Measurements from ENCODE around the gene LRP1-AS. TPM values are rescaled to one million over a fixed set of nuclear protein-coding genes. Genes with fewer than 3 reads are reported as not detected.

Gene LRP1-AS
- polyA plus RNA-seq, 1 donor: 0.77 TPM

DNA sequence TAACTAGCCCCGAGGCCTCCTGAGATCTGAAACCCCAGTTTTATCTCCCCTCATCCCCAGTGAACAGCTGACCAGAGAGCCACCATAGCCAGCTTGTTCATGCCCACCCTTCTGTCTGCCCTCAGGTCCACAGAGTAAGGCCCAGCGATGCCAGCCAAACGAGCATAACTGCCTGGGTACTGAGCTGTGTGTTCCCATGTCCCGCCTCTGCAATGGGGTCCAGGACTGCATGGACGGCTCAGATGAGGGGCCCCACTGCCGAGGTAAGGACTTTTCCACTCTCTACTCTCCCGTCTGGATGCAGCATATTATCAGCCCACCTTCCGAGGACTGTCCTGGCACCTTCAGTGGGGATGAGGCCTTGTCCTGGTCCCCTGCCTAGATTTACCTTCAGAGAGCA, 6.2 kb downstream of the LRP1-AS start:
- no peak for DNase-seq (ENCODE audit: low read depth)

DNA sequence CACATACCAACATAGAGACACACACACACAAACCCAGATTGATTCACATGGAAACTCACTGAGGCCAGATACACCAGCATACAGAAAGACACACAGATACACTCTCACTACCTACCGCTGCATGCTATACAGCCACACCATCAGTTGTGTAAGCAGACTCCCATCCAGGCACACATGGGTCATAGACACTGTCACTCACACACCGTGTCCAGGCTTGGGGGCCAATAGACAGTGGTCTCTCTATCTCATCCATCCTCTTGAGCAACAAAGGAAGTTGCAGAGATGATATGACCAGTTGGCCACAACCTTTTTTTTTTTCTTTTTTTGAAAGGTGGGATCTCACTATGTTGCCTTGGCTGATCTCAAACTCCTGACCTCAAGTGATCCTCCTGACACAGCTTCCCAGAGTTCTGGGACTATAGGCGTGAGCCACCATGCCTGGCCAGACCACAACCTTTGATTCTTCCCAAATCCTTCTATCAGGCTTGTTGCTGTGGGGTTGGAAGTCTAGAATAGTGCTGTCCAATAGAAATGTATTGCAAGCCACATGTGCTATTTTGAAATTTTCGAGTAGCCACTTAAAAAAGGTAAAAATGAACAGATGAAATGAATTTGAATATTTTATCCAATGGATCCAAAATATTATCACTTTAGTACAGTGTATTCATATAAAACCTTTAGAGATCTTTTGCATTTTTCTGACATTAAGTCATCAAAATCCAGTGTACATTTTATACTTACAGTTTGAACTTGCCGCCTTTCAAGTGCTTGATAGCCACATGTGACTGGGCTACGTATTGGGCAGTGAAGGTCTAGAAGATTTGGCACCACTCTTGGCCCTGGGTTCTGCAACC, 7.4 kb downstream of the LRP1-AS start:
- no peak for DNase-seq (ENCODE audit: low read depth)

DNA sequence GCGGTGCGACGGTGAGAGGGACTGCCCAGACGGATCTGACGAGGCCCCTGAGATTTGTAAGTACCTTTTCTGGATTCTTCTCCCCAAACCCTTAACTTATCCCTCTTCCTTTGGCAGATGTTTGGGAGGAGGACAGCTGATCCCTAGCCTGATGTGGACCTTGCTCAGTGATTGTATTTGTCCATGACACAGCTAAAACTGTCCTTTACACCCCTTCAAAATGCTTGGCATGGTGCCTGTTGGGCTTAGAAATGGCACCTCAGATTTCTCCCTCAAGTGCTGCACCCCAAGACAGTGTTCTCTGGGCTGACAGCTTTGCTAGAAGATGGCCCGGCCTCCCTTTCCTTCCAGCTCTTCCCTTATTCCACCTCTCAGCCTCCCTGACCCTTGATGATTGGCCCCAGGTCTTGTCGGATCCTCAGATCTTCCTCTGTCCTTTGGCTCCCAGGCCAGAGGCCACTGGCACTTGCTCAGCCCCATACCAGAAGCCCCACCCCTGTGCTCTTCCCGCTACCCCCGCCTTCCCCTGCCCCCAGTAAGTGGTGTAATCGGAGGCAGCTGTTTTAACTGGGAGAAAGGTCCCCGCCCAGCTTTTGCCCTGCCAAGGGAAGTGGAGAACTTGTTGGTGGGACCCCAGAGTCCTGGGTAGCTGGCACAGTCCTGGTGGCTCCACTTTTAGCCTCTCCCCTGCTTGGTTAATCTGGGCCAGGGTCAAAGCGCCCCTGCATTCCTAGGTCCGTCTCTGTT, 8.7 kb downstream of the LRP1-AS start:
- DNase-seq (ENCODE audit: low read depth): no peak

DNA sequence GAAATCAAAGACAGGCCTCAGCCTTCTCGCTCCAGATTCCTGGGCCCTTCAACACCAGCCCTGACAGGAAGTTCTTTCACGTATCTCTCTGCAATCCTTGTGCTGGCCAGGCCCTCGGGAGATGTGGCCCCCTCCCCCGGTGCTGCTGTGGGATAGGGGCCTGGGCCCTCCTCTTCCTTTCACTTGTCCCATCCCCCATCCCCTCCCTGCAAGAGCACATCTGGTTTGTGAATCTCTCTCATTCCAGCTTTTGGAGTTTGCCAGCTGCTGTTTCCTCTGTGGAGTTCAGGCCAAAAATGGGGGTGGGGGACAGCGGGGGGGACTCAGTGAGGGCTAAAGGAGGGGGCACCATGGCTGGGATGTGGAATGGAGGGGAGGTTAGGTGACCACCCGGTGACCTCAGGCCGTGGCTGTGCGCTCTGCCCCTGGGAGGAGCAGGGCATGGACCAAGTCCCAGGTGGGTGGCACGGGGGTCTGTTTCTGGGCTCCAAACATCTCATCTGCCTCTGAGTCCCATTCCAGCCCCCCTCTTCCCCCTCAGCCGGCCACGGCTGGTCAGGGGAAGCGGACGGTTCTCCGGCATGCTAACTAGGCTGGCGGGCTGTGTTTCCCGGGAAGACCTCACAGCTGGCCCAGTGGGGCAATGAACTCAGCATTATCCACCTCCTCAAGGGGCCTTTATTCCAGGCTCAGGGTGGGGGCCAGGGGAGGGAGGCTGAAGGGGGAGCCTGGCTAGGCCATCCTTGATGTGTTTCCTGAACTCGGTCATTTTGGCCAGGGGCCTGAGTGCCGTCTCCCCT, 11.7 kb downstream of the LRP1-AS start:
- DNase-seq (ENCODE audit: low read depth): no peak

DNA sequence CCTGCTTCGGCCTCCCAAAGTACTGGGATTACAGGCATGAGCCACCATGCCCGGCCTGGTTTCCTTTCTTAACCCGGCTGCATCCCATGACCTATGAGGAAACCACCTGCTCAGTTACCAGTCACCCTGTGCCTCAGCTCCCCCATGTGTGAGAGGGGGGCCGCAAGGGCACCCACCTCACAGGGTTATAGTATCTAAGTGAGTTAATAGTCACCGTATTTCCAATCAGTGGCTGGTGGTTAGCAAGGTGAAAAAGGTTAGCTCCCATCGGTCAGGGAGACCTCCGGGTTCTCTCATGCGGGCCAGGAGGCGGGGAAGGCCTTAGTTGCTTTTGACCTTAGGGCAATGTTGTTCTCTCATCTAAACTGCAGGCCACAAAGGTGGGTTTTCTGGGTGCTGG, 12.5 kb downstream of the LRP1-AS start:
- DNase-seq (ENCODE audit: low read depth): no peak

DNA sequence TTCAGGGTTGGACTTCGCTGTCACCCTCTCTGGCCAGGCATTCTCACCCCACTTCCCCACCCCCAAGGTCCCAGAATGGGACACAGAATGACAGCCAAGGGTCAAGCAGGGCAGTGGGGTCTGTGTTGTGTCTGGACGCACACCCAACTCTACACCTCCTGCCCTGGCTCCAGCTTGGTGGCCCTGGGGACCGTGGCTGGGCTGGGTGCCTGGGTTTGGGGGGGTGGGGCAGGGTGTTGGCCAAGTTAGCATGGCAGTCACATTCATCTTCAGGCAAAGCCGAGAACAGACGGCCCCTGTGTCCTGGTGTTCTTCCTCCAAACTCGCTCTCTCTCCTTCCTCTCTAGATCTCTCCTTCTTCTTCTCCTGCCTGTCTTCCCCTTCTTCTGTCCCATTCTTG, 13.5 kb downstream of the LRP1-AS start:
- DNase-seq (ENCODE audit: low read depth): no peak

DNA sequence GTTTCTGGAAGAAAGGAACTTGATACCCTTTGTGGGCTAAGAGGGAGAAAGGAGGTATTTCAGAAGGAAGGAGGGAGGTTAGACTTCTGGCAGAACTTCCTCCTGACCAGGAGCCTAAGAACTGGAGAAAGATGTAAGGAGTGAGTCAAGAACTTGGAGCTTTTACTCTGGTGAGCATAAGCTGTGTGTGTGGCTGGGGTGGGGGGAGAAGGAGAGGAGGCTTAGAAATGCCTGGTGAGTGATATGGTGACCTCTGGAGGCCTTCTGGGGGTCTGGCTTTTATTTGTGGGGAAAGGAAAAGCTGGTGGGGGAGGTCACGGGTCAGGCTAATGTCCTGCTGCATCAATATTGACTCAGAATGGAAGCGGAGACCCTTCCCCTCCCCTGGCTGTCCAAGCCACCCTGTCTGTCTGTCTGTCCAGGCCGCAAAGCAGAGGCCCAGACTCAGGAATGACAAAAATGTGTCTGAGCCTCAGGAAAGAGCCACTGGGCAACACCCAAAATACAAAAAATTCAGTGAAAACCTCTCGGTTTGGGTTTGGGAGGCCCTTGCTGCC, 14.3 kb downstream of the LRP1-AS start:
- DNase-seq (ENCODE audit: low read depth): no peak

DNA sequence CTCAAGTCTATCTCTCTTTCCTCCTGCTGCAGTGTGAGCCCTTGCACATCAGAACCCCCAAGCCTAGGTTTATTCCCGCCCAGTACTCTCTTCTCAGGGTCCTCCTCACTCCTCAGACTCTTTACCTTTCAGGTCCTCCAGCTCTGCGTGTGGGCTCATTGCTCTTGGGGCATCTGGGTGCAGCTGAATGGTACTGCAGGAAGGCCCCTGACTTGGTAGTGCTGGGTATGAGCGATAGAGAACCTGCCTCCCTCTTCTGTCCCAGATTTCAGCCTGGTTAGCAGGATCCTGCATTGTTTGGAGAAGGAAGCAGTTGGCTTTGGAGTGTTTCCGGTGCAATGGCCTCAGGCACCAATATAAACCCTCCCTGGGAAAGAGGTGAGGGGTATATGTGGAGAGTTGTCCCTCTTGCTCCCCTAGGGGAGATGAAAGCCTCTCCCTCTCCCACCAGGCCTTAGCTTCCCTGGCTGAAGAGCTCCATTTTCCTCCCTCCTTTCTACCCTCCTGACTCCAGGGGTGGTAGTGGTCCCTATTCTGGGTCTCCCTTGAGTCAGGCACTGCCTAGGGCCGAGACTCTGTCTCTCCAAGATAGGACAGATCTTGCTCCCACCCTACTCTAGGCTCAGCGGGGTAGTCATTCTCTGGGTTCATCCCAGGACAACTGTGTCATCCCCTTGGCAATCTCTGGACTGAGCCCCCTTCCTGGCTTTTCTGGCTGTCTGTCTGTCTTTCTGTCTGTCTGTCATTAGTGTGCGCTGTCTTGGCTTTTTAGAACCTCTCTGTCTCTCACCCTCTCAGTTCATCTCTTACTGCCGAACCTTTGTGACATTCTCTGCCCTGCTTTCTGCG, 15.3 kb downstream of the LRP1-AS start:
- DNase-seq (ENCODE audit: low read depth): no peak

DNA sequence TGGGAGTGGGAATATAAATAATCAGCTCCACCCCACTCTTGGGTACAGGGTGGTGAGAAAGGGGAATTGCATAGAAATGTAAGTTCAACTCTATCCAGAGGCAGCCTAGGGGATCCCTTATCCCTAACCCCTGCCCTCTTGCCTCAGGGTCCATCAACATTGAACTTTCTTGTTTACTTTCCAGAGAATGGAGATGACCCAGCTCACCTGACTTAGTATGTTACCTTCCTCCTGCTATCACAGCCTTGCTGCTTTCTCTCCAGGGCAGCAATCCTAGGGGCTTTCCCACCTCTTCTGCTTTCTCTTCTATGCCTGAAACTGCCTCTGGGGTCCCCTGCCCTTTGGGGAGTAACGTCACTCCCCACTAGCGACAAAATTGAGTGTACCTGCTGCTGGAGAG, 16.5 kb downstream of the LRP1-AS start:
- DNase-seq (ENCODE audit: low read depth): no peak

DNA sequence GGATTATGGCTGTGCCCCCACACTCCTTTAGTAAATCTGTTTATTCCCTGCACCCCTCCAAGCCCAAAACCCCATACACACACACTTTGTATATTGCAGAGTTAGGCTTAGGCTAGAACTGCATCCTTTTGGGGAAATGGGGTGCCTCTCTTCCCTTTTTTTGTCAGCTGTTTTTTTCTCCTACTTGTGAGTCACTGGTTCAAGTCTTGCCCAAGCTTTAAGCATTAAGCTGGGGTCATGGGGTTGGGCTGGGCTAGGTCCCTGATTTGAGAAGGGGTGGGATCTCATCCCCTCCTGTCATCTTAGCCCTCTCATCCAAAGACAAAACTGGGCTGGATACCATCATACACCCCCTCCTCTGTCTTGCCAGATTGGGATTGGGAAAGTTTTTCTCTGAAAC, 17.5 kb downstream of the LRP1-AS start:
- no peak for DNase-seq (ENCODE audit: low read depth)

DNA sequence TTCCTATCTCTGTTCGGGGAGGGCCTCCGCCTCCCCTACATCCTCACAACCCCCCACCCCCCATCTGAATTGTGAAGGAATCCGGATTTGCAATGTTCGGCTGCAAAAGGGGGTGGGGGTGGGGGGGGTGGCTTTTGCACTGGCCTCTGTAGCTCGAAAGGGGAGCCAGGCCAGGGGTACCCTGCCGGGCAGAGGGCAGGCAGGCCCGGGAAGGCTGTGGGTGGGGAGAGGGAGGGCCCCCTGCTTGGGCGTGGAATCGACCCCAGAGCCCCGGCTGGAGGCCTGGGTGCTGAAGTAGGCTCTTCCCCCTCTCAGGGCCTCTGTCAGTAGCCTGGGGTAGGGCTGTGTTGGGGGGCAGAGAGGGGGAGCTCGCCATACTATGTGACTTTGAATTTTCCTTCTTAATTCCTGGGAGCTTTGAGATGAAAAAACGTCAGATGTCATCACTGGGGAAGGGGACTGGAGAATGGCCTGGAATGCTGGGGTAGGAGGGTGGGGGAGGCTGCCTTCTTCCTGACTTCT, 18.0 kb downstream of the LRP1-AS start:
- no peak for DNase-seq (ENCODE audit: low read depth)

DNA sequence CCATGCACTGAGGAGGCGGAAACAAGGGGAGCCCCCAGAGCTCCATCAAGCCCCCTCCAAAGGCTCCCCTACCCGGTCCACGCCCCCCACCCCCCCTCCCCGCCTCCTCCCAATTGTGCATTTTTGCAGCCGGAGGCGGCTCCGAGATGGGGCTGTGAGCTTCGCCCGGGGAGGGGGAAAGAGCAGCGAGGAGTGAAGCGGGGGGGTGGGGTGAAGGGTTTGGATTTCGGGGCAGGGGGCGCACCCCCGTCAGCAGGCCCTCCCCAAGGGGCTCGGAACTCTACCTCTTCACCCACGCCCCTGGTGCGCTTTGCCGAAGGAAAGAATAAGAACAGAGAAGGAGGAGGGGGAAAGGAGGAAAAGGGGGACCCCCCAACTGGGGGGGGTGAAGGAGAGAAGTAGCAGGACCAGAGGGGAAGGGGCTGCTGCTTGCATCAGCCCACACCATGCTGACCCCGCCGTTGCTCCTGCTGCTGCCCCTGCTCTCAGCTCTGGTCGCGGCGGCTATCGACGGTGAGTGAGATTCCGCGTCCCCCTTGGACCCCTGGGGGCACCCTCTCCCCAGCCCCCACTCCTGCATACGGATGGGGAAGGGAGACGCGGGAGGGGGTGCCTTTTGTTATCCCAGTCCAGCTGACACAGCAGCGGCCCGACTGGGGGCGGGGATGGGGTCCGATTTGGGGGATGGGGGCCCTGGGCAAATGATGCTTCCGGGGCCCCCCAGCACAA, 18.7 kb downstream of the LRP1-AS start:
- no peak for DNase-seq (ENCODE audit: low read depth)

DNA sequence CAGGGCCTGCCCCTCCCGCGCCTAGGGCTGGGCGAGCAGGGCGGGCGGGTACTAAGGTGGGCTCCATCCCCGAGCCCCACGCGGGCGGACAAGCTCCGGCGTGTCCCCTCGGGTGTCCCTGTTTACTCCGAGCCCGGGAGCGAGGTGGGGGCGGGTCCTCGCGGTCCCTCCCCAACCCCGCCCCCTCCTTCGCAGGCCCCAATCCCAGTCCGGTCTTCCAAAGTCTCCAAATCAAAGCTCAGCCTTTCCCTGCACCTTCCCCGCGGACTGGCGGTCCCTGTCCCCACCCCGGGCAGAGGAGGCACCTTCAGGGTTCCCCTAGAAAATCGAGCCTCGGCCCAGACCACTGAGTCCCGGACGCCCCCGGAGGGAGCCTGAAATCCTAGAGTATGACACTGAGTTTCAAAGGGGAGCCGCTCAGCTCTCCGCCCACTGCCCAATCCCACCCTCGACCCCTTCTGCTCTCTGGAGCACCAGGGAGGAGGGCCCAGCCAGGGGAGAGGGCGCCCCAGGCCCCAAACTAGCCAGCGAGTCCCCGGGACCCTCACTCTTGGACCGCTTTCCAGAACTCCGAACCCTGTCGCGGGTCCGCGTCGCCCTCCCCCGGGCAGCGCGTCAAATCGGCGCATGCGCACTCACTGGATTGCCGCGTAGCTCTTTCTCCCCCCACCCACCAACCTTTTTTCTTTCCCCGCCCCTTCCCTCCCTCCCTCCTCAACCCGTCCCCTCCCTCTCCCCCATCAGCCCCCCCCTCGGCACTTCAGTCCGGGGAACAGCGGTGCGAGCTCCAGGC, 19.5 kb downstream of the LRP1-AS start, which contains the start of gene LRP1:
TSS of gene LRP1 (plus strand) at position 758 of the 793 bp plus-strand sequence. CDS start 482 bp downstream, outside the sequence.
- no peak for DNase-seq (ENCODE audit: low read depth)

DNA sequence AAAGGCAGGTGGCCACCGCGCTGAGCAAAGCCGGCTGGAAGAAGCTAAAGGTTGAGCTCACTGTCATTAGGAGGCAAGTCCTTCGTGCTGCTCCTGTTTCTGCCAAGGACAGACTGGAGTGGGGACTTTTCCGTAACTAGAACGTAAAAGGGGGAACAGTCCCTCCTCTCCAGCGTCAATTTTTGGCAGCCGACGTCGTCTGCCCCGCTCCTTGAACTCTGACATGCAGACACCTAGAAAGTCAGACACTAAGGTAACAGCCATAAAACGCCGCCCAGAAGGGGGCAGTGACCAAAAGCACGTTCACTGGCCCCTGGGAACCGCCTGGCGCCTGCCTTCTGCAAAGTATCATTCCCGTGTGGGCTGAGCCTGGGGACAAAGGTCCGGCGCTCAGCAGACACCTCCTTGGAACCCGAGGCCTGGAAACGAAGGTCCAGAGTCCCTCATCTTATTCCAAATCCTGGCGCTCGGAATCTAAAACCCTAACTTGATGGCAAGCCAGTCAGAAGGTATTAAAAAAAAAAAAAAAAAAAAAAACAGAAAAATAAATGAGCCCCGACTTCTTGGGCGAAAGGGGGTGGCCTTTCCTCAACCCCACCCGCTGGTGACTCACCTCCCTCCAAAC, 20.2 kb downstream of the LRP1-AS start:
- DNase-seq (ENCODE audit: low read depth): no peak

DNA sequence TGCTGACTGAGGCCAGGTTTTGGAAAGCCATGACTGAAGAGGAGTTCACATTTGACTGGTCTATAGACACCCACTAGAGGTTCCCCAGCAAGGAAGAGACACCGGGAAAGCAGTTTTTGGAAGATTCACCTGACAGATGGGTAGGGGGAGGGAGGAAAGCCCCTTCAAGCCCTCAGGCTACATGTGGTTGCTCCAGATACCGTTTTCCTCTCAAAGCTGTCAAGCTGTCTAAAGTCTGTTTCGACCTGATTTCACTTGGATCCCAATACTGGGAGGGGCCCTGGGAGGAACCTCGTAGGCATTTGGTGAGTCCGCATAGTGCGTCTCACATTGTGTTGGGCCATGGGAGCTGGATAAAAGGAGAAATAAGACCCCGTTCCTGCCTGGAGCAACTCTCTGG, 20.9 kb downstream of the LRP1-AS start:
- no peak for DNase-seq (ENCODE audit: low read depth)

DNA sequence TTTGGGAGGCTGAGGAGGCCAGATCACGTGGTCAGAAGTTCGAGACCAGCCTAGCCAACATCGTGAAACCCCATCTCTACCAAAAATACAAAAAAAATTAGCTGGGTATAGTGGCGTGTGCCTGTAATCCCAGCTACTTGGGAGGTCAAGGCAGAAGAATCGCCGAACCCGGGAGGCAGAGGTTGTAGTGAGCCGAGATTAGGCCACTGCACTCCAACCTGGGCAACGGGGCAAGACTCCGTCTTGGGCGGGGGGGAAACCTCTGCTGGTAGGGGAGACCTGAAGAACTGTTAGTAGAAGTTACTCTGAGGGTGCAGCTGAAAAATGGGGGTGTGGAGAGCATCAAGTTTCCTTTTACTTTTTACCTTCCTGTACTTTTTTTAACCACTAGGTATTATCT, 21.4 kb downstream of the LRP1-AS start:
- DNase-seq (ENCODE audit: low read depth): no peak

DNA sequence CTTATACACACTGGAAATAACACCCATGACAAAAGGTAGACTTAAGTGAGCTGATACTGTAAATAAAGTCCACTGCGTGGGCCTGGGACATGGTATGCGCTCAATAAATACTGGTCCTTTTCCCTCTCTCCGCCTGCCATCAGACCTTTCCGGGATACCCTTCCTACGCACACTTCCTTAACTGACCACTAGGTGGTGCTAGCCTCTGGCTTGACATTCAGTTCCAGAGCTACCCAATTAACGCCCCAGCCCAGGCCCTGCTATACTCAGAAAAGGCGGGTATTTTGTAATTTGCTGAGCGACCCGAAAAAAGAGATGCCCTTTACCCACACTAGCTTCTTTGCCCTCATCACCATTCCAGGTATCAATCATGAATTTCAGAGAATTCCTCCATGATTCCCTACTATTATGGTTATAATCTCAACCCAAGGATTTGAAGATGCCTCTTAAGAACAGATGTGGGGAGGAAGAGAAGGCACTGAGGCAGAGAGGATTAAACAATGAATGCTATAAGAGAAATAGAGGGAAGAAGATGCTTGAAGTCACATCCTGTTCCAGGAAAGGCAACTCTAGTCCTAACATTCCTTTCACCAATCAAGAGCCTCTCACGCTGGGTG, 23.1 kb downstream of the LRP1-AS start:
- DNase-seq (ENCODE audit: low read depth): peak; percentile 59

DNA sequence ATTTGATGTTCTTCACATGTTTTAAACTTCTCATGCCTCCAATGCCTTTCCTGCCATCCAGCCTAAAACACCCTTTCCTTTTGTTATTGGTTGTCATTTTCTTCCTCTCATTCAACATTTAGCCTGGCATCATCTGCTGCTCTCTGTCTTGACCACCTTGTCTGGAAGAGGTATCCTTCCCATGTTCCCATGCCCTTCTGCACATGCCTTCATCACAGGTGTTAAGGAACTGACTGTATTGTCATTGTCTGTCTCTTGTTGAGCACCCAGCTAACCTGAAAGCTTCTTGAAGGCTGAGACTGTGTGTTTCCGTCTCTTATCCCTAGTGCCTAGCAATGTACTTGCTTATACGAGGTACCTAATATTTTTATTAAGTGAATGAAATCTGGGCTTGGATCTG, 23.6 kb downstream of the LRP1-AS start:
- no peak for DNase-seq (ENCODE audit: low read depth)

Measured in forelimb muscle (tissue), 1 donor.